Ammon's horn (tissue), 1 donor: ENCODE measurements around the gene DPH3.

Source experiments
- DNase-seq: peaks from one replicate; pipeline ENCODE4 v3.0.0-alpha.2; 2016; ENCODE audit warnings: low spot score

The DPH3 gene

DNA sequence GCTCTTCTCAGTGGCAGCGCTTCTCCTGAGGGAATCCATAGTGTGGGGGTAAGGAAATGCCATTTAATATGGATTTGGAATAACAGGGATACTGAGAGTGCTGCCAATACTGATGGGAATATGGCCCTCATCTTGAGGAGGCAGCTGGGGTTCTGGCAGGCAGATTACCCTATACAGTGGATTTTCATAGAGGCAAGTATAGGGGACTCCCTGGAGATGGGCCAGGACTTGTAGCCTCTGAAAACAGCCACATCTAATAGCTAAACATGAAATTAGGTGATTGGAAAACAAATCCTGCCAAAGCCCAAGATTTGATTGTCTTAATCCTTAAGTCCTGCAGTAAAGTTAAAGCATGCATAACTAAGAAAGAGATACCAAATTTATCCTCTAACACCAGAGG lies 30.9 kb downstream of the DPH3 start:
- no peak for DNase-seq

DNA sequence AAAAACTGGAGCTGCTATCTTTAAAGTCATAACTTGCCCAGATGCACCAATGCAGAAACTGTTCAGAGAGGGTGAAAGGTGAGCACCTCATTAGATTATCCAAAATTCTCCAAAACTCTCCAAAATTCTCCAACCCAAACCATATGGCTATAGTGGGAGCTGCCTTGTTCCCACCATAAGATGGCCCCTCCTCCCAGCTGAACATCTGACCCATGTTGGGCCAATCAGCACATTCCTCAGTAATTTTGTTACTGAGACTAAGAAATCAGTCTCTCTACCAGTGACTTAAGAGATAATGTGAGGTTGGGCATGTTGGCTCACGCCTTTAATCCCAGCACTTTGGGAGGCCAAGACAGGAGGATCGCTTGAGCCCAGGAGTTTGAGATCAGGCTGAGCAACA lies 32.8 kb downstream of the DPH3 start:
- no peak for DNase-seq

- no peak for DNase-seq
These were observed 35.1 kb downstream of the DPH3 start for GRCh38 chr3:16229681-16230080.

DNA sequence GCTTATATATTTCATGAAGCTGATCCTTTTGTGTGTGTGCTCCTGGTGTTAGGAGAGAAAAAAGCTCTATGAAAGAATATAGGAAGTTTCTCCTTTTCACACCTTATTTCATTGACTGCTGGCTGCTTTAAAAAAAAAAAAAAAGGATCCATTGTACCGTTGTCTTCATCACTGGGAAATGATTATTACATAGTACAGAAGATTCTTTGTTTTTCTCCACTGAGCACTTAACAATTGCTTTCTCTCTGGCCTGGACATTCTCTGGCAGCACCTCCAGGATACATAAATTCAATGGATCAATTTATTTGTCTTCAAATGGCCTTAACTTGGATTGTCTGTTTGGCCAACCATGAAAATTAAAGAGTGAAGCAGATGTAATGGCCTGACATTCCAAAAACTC lies 37.2 kb downstream of the DPH3 start:
- no peak for DNase-seq

GRCh38 chr3:16224325-16224724 lies 40.4 kb downstream of the DPH3 start:
- no peak for DNase-seq

DNA sequence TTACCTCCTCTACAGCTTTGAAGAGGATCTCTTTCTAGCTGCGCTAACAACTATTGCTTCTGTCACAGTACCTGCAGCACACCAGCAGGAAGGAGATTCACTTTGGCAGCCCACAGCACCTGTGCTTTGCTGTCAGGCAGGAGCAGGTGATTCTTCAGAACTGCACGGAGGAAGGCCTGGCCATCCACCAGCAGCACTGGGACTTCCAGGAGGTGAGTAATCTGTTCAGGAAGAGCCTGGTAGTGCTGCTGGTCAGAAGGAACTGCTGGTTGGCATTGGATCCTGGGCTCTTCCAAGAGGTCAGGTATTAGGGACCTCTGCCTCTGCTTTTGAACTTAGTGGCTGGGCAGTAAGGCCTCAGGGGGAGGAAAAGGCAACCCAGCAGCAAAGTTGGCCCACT lies 42.2 kb downstream of the DPH3 start:
- no peak for DNase-seq

GRCh38 chr3:16221990-16222389 lies 42.8 kb downstream of the DPH3 start:
- DNase-seq, result no peak

DNA sequence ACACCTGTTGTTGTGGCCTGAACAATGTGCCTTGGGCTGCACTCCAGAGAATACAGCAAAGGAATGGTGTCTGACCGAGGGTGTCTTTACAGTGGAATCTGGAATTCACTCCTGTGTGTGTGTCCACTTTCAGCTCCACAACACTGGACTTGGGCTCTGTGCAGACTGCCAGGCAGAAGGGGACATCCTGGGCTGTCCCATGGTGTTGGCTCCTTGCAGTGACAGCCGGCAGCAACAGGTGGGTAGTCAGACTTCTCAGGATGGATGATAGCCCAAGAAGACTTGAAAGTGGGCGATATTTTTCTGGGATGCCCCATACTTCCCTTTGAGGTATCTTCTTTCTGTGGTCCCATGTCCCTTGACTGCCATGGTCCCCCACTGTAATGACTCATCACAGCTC lies 45.0 kb downstream of the DPH3 start:
- no peak for DNase-seq

- no peak for DNase-seq
These were observed 48.3 kb downstream of the DPH3 start for GRCh38 chr3:16216373-16216935.

- no peak for DNase-seq
These were observed 50.4 kb downstream of the DPH3 start for GRCh38 chr3:16214366-16214765.

GRCh38 chr3:16211176-16211904 lies 53.4 kb downstream of the DPH3 start:
- DNase-seq, result no peak
